ENCODE results near the gene BCO1.

Gene BCO1

GRCh38 chr16:81277541-81278080 lies 39.1 kb downstream of the BCO1 start:
- DNase-seq: no peak

GRCh38 chr16:81278526-81278925 lies 40.0 kb downstream of the BCO1 start:
- no peak for DNase-seq

- DNase-seq: no peak
Observed at GRCh38 chr16:81279392-81279791, 40.9 kb downstream of the BCO1 start.

GRCh38 chr16:81280393-81280792 lies 41.9 kb downstream of the BCO1 start:
- no peak for DNase-seq

- DNase-seq: no peak
Observed at GRCh38 chr16:81283044-81283443, 44.6 kb downstream of the BCO1 start.

GRCh38 chr16:81284995-81285600 lies 46.6 kb downstream of the BCO1 start:
- DNase-seq: no peak

- DNase-seq: no peak
Observed at GRCh38 chr16:81286190-81286589, 47.7 kb downstream of the BCO1 start.

- no peak for DNase-seq
Observed at GRCh38 chr16:81291117-81291516, 52.6 kb downstream of the BCO1 start.

GRCh38 chr16:81292936-81293335 lies 54.4 kb downstream of the BCO1 start:
- no peak for DNase-seq

- no peak for DNase-seq
Observed at GRCh38 chr16:81293909-81294802, 55.7 kb downstream of the BCO1 start.

GRCh38 chr16:81296631-81297030 lies 58.1 kb downstream of the BCO1 start:
- DNase-seq: no peak

- DNase-seq: peak; percentile 34
Observed at GRCh38 chr16:81307770-81308169, 69.3 kb downstream of the BCO1 start.

- peak; percentile 24 for DNase-seq
Observed at GRCh38 chr16:81310045-81310644, 71.7 kb downstream of the BCO1 start.

- no peak for DNase-seq
Observed at GRCh38 chr16:81311762-81312161, 73.3 kb downstream of the BCO1 start.

GRCh38 chr16:81313701-81314602 lies 75.5 kb downstream of the BCO1 start:
- no peak for DNase-seq

GRCh38 chr16:81314603-81315270 lies 76.2 kb downstream of the BCO1 start, which contains the start of gene GAN:
TSS of gene GAN (plus strand) at chr16:81314962. CDS start at chr16:81315114, 152 bp downstream.
- DNase-seq: peak; percentile 96

GRCh38 chr16:81315271-81316175 lies 77.0 kb downstream of the BCO1 start:
- peak; percentile 25 for DNase-seq

GRCh38 chr16:81316176-81316496 lies 77.6 kb downstream of the BCO1 start:
- no peak for DNase-seq

- DNase-seq: no peak
Observed at GRCh38 chr16:81318711-81319110, 80.2 kb downstream of the BCO1 start.

GRCh38 chr16:81319221-81319912 lies 80.9 kb downstream of the BCO1 start:
- no peak for DNase-seq

Measured in stimulated activated CD4-positive, alpha-beta T cell treated with anti-CD3 and anti-CD28 coated beads, Interleukin-1b, Interleukin-23, amount 100 ng/mL, for 48 hours (primary cell).